CD14-positive monocyte (primary cell): ENCODE data around the gene GALR2. TPM values are rescaled to one million over a fixed set of nuclear protein-coding genes. Genes with fewer than 3 reads are reported as not detected.
A peak's percentile ranks its signal among the peaks of the same experiment; 100 is the strongest.

Source experiments
- DNase-seq, 3 donors: peaks; one replicate each; pipeline ENCODE4 v3.0.0-alpha.2; 2011 to 2022
- H2AFZ ChIP-seq: 2 replicates; pipeline ENCODE4 v1.6.0; 2012; ENCODE audit warnings: mild to moderate bottlenecking, low read depth, low read length, inconsistent platforms; ENCODE audit not compliant: insufficient read depth, poor library complexity, severe bottlenecking
- H3K27ac ChIP-seq, 2 donors: 1 replicate in 1 of 2; 2 replicates in 1 of 2; pipeline ENCODE4 v1.5.1; 2012 to 2013; ENCODE audit warnings: low read length in 2 of 2, control low read depth in 1 of 2, inconsistent platforms in 1 of 2, low read depth in 1 of 2, mild to moderate bottlenecking in 1 of 2
- H3K27me3 ChIP-seq, 2 donors: one replicate each; pipeline versions ENCODE4 v1.6.0 to v1.6.1; 2011 to 2013; ENCODE audit warnings: low read length in 2 of 2; ENCODE audit not compliant: control insufficient read depth in 2 of 2, insufficient read depth in 2 of 2
- H3K36me3 ChIP-seq, 2 donors: replicated peaks in 1 of 2; 1 replicate in 1 of 2; 2 replicates in 1 of 2; pipeline versions ENCODE4 v1.5.1 to v1.6.1; 2012 to 2013; ENCODE audit warnings: low read length in 2 of 2, control low read depth in 1 of 2, inconsistent platforms in 1 of 2, mild to moderate bottlenecking in 1 of 2; ENCODE audit not compliant: insufficient read depth in 2 of 2, control insufficient read depth in 1 of 2
- H3K4me1 ChIP-seq, 2 donors: 1 replicate in 1 of 2; 2 replicates in 1 of 2; pipeline versions ENCODE4 v1.5.1 to v1.6.1; 2012 to 2013; ENCODE audit warnings: low read length in 2 of 2, control low read depth in 1 of 2, inconsistent platforms in 1 of 2, mild to moderate bottlenecking in 1 of 2, moderate library complexity in 1 of 2; ENCODE audit not compliant: insufficient read depth in 2 of 2, control insufficient read depth in 1 of 2
- H3K4me2 ChIP-seq: replicated peaks from 2 replicates; pipeline ENCODE3; 2012; ENCODE audit warnings: low read length, moderate library complexity, mild to moderate bottlenecking; ENCODE audit not compliant: poor library complexity, severe bottlenecking; ENCODE audit errors: extremely low read depth
- H3K4me3 ChIP-seq, 3 experiments: fragments of 200-600 bp in 1 of 3; sonication (generic) in 1 of 3; replicated peaks in 1 of 3; 1 replicate in 2 of 3; 2 replicates in 1 of 3; pipeline ENCODE4 v1.5.1; 2011 to 2013; ENCODE audit warnings: low read length in 3 of 3, mild to moderate bottlenecking in 3 of 3, control low read depth in 2 of 3, low read depth in 2 of 3, inconsistent platforms in 1 of 3, moderate library complexity in 1 of 3
- H3K79me2 ChIP-seq: 2 replicates; pipeline ENCODE4 v1.6.0; 2012; ENCODE audit warnings: mild to moderate bottlenecking, control low read depth, inconsistent platforms, low read length, moderate library complexity; ENCODE audit not compliant: insufficient read depth
- H3K9ac ChIP-seq: 2 replicates; pipeline ENCODE4 v1.6.0; 2017; ENCODE audit warnings: low read length, mild to moderate bottlenecking; ENCODE audit not compliant: insufficient read depth, poor library complexity, severe bottlenecking
- H3K9me3 ChIP-seq, 2 donors: replicated peaks in 1 of 2; 1 replicate in 1 of 2; 2 replicates in 1 of 2; pipeline versions ENCODE4 v1.5.1 to v1.6.1; 2012 to 2013; ENCODE audit warnings: low read length in 2 of 2, control low read depth in 1 of 2; ENCODE audit not compliant: control insufficient read depth in 1 of 2, insufficient read depth in 1 of 2
- H4K20me1 ChIP-seq: 2 replicates; pipeline ENCODE4 v1.6.0; 2012; ENCODE audit warnings: mild to moderate bottlenecking, low read length, control low read depth, moderate library complexity; ENCODE audit not compliant: insufficient read depth
- H3K27ac Mint-ChIP-seq, 7 donors: one replicate each; pipeline ENCODE4 v1.8.0; 2020; ENCODE audit warnings: mild to moderate bottlenecking in 7 of 7, mixed read lengths in 7 of 7, moderate library complexity in 6 of 7, inconsistent platforms in 2 of 7
- H3K27me3 Mint-ChIP-seq, 3 donors: one replicate each; pipeline ENCODE4 v1.8.0; 2021 to 2022; ENCODE audit warnings: low read depth in 3 of 3, mild to moderate bottlenecking in 3 of 3, mixed read lengths in 3 of 3, moderate library complexity in 3 of 3, inconsistent platforms in 1 of 3
- H3K36me3 Mint-ChIP-seq, 2 donors: one replicate each; pipeline ENCODE4 v1.8.0; 2020; ENCODE audit warnings: mixed read lengths in 2 of 2, inconsistent platforms in 1 of 2, mild to moderate bottlenecking in 1 of 2
- H3K4me1 Mint-ChIP-seq: one replicate; pipeline ENCODE4 v1.8.0; 2020; ENCODE audit warnings: mild to moderate bottlenecking, mixed read lengths
- H3K4me3 Mint-ChIP-seq, 2 donors: one replicate each; pipeline ENCODE4 v1.8.0; 2020; ENCODE audit warnings: mild to moderate bottlenecking in 2 of 2, mixed read lengths in 2 of 2, moderate library complexity in 1 of 2
- H3K9me3 Mint-ChIP-seq, 7 donors: one replicate each; pipeline ENCODE4 v1.8.0; 2020 to 2022; ENCODE audit warnings: mixed read lengths in 7 of 7, mild to moderate bottlenecking in 6 of 7, moderate library complexity in 6 of 7, inconsistent platforms in 2 of 7
- WGBS: methylation state at CpG from one replicate; pipeline ENCODE4 v1.1.5; 2013; ENCODE audit warnings: missing lambda C conversion rate; ENCODE audit not compliant: insufficient coverage; 5-methylcytosine and 5-hydroxymethylcytosine counted together
- intact Hi-C, 2 donors: fragments of 100-400 bp; cut with micrococcal nuclease; formaldehyde crosslinking; loops; one replicate each; pipeline versions ENCODE4 v1.15.0 to v1.15.1; 2023
- polyA plus RNA-seq, 3 donors: library from polyadenylated mRNA; depleted of rRNA in 1 of 3; unstranded in 2 of 3; stranded (reverse) in 1 of 3; fragments of 300-500 nt in 2 of 3; fragments of >200 nt in 1 of 3; fragmentation: Illumina TruSeq in 2 of 3; gene quantifications; 1 replicate in 2 of 3; 2 replicates in 1 of 3; pipeline ENCODE4 v1.2.3, GENCODE V29; 2012 to 2021
- TF ChIP-seq, protein P1 (sequence below): fragments of 200-600 bp; IDR thresholded peaks from one replicate; pipeline ENCODE4 v1.8.0; 2022; ENCODE audit warnings: antibody characterized with exemption, mild to moderate bottlenecking

Gene GALR2
- polyA plus RNA-seq, 3 donors, result 0.22 to 4.8 (median 1.1) TPM

DNA sequence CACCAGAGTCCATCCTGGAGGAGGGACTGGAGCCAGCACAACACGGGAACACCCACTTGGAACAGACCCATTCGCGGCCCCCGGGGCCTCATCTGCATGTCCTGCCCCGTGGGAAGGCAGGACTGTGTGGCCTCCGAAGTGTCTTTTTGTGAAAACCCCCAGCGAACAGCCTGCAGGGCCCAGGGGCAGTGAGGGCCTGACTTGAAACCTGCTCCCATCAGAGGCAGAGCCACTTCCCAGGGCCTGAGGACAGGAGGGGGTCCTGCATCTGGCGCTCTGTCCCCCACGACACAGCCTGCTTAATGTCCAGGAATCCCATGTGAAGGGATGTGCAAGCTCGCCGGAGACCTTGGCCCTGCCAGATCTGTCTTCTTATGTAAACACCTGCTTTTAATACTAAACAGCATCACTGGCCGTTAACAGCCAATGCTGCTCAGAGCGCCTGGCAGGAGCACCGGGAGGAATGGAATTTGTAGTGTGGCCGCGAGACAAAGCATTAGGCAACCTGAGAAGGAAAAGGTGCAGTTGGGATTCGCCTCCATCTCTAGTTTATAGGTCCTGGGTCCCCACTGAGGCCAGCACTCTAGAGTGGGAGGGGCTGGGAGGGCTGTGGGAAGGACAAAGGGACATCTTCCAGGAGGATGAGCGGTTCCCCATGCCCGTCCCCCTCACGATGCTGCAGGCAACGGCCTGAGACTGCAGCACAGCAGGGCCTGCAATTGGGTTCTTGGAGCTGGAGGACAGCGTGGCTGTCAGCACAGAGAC lies 37.9 kb upstream of the GALR2 start:
- WGBS, result 92% methylated on average over 22 of the region's 22 CpGs
- no peak for DNase-seq
- Histone ChIP-seq H4K20me1 (no peaks in the 10 kb centered on the region), H3K4me3 (no peak overlapping the region), H3K4me1 (no peaks in the 10 kb centered on the region), H3K36me3 (peaks cover 35 to 41% of the 10 kb centered on the region in 2 donors), H3K79me2 (no peaks in the 10 kb centered on the region), H3K9ac (no peak overlapping the region), H3K4me2 (no peak overlapping the region), H3K27ac (no peak overlapping the region), H3K27me3 (no peaks in the 10 kb centered on the region), H2AFZ (no peak overlapping the region), H3K9me3 (no peaks in the 10 kb centered on the region)
- H3K27me3 Mint-ChIP-seq, result peaks cover 0 to 4% (median 2%) of the 10 kb centered on the region in 3 donors
- H3K4me1 Mint-ChIP-seq, result no peaks in the 10 kb centered on the region
- H3K9me3 Mint-ChIP-seq, result no peaks in the 10 kb centered on the region
- H3K27ac Mint-ChIP-seq, result peak overlapping the region in 1 of 7 donors; percentile 54
- TF ChIP-seq, protein P1, sequence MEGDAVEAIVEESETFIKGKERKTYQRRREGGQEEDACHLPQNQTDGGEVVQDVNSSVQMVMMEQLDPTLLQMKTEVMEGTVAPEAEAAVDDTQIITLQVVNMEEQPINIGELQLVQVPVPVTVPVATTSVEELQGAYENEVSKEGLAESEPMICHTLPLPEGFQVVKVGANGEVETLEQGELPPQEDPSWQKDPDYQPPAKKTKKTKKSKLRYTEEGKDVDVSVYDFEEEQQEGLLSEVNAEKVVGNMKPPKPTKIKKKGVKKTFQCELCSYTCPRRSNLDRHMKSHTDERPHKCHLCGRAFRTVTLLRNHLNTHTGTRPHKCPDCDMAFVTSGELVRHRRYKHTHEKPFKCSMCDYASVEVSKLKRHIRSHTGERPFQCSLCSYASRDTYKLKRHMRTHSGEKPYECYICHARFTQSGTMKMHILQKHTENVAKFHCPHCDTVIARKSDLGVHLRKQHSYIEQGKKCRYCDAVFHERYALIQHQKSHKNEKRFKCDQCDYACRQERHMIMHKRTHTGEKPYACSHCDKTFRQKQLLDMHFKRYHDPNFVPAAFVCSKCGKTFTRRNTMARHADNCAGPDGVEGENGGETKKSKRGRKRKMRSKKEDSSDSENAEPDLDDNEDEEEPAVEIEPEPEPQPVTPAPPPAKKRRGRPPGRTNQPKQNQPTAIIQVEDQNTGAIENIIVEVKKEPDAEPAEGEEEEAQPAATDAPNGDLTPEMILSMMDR, result no peak
- intact Hi-C loops, result no loop called here
- H3K36me3 Mint-ChIP-seq, result peaks cover 40 to 46% of the 10 kb centered on the region in 2 donors
- H3K4me3 Mint-ChIP-seq, result no peak overlapping the region

DNA sequence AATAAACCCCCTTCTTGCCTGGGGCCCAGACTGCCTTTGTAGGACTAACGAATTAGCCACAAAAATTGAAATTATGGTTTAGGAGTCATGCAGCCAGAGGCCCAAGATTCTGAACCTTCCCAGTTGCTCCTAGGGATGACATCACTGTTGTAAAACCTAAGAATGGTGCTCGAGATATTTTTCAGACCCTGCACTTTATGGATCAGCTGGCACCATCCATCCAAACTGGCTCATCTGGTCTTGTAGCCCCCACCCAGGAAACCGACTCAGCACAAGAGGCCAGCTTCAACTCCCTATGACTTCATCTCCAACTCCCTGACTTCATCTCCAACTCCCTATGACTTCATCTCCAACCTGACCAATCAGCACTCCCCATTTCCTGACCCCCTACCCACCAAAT lies 36.5 kb upstream of the GALR2 start:
- Histone ChIP-seq H3K4me3 (no peak overlapping the region), H3K36me3 (peaks cover 42 to 55% of the 10 kb centered on the region in 2 donors), H3K27me3 (no peaks in the 10 kb centered on the region), H3K4me1 (no peaks in the 10 kb centered on the region), H3K4me2 (no peak overlapping the region), H2AFZ (no peak overlapping the region), H4K20me1 (no peaks in the 10 kb centered on the region), H3K27ac (no peak overlapping the region), H3K9me3 (no peaks in the 10 kb centered on the region), H3K79me2 (no peaks in the 10 kb centered on the region), H3K9ac (no peak overlapping the region)
- no peaks in the 10 kb centered on the region for H3K4me1 Mint-ChIP-seq
- WGBS, result 89% methylated on average over 3 of the region's 3 CpGs
- peaks cover 0 to 2% (median 0%) of the 10 kb centered on the region in 3 donors for H3K27me3 Mint-ChIP-seq
- no peaks in the 10 kb centered on the region for H3K9me3 Mint-ChIP-seq
- H3K4me3 Mint-ChIP-seq, result no peak overlapping the region
- no peak for DNase-seq
- peak overlapping the region in 2 of 7 donors; percentile 0 to 34 for H3K27ac Mint-ChIP-seq
- TF ChIP-seq, protein P1, result no peak
- H3K36me3 Mint-ChIP-seq, result peaks cover 46 to 59% of the 10 kb centered on the region in 2 donors
- intact Hi-C loops, result no loop called here
